ENCODE measurements around the gene MLXIP. TPM values are rescaled to one million over a fixed set of nuclear protein-coding genes. Genes with fewer than 3 reads are reported as not detected.

The MLXIP gene
- total and polyA plus RNA-seq, 2 of the 13 experiments (the other 11 are each of a cell fraction or from before 2014, with no cell fraction given), result 5.3 to 6.7 TPM

DNA sequence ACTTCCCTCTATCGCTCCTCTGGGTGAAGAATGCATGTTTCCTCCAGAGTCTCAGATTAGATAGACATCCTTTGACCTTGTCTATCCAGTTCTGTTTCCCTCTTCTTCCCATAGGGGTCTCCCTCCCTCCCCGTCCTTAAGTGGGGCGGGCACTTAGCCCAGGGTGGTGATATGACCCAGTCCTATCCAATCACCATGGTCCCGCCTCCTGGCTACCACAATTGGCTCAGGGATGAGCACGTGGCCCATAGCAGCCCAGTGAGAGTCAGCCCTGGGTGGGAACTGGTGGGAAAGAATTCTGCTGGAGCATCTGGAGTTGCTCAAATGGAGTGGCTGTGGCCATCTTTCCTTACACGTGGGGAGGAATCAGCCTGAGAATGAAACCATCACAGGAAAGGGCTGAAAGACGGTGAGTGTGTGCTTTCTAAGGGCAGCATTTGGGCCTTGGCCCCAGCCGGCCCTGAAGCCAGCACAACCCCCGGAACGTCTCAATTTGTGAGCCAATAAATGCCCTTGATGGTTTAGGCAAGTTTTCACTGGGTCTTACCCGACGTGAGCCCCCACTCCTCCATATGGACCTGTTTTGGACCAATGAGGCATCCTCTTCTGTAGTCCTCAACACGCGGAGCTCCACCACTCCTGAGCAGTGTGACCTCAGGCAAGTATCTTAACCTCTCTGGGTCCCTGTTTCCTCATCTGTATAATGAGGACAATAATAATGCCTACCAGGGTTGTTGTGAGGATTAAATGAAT lies 14.4 kb upstream of the MLXIP start (continued):
- TF ChIP-seq, protein P1, sequence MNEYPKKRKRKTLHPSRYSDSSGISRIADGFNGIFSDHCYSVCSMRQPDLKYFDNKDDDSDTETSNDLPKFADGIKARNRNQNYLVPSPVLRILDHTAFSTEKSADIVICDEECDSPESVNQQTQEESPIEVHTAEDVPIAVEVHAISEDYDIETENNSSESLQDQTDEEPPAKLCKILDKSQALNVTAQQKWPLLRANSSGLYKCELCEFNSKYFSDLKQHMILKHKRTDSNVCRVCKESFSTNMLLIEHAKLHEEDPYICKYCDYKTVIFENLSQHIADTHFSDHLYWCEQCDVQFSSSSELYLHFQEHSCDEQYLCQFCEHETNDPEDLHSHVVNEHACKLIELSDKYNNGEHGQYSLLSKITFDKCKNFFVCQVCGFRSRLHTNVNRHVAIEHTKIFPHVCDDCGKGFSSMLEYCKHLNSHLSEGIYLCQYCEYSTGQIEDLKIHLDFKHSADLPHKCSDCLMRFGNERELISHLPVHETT (CRISPR knock-in tag; conservative IDR thresholded peaks at IDR 0.05), result no peak
- TF ChIP-seq PATZ1 (CRISPR knock-in tag; IDR thresholded peaks at IDR 0.05) (peak; percentile 61; the same call in 1 of the 2 replicates), SAFB2 (CRISPR knock-in tag; IDR thresholded peaks at IDR 0.05; ENCODE audit: borderline replicate concordance, low read depth) (no peak), YY1 (IDR thresholded peaks at IDR 0.05; ENCODE audit: insufficient read depth, insufficient replicate concordance, low read depth, low read length) (peak; percentile 70), ZNF30 (CRISPR knock-in tag; IDR thresholded peaks at IDR 0.05) (no peak), HHEX (CRISPR knock-in tag; IDR thresholded peaks at IDR 0.05) (no peak), ZNF33B (CRISPR knock-in tag; IDR thresholded peaks at IDR 0.05) (no peak), KDM1A (CRISPR knock-in tag; IDR thresholded peaks at IDR 0.05) (no peak), ZNF562 (CRISPR knock-in tag; IDR thresholded peaks at IDR 0.05; ENCODE audit: borderline replicate concordance) (no peak), HOXA9 (CRISPR knock-in tag; IDR thresholded peaks at IDR 0.05; ENCODE audit: borderline replicate concordance) (no peak), HNRNPL (IDR thresholded peaks at IDR 0.05; ENCODE audit: low read depth, low read length) (no peak), ZNF615 (CRISPR knock-in tag; IDR thresholded peaks at IDR 0.05; ENCODE audit: borderline replicate concordance) (0 out of 2 replicates have a peak, but pooled peaks have one; percentile 9), PHB2 (IDR thresholded peaks at IDR 0.05; ENCODE audit: partially characterized antibody) (no peak), XRCC5 (optimal IDR thresholded peaks at IDR 0.05; ENCODE audit: low read length) (peak; percentile 68), ISX (CRISPR knock-in tag; conservative IDR thresholded peaks at IDR 0.05) (no peak), TEAD3 (CRISPR knock-in tag; optimal IDR thresholded peaks at IDR 0.05; ENCODE audit: borderline replicate concordance) (no peak), NFYC (CRISPR knock-in tag; IDR thresholded peaks at IDR 0.05) (peak; percentile 94), RBFOX2 (IDR thresholded peaks at IDR 0.05; ENCODE audit: low read depth, low read length) (no peak), KAT7 (CRISPR knock-in tag; IDR thresholded peaks at IDR 0.05; ENCODE audit: borderline replicate concordance) (no peak), KLF16 (CRISPR knock-in tag; IDR thresholded peaks at IDR 0.05) (peak in 1 of 2 experiments; percentile 32; a peak in 1 of 4 replicates), TBX3 (IDR thresholded peaks at IDR 0.05; ENCODE audit: borderline replicate concordance) (no peak)
- TF ChIP-seq, protein P2, sequence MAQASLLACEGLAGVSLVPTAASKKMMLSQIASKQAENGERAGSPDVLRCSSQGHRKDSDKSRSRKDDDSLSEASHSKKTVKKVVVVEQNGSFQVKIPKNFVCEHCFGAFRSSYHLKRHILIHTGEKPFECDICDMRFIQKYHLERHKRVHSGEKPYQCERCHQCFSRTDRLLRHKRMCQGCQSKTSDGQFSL (CRISPR knock-in tag; IDR thresholded peaks at IDR 0.05), result no peak
- TF ChIP-seq, protein P3, sequence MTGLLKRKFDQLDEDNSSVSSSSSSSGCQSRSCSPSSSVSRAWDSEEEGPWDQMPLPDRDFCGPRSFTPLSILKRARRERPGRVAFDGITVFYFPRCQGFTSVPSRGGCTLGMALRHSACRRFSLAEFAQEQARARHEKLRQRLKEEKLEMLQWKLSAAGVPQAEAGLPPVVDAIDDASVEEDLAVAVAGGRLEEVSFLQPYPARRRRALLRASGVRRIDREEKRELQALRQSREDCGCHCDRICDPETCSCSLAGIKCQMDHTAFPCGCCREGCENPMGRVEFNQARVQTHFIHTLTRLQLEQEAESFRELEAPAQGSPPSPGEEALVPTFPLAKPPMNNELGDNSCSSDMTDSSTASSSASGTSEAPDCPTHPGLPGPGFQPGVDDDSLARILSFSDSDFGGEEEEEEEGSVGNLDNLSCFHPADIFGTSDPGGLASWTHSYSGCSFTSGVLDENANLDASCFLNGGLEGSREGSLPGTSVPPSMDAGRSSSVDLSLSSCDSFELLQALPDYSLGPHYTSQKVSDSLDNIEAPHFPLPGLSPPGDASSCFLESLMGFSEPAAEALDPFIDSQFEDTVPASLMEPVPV (CRISPR knock-in tag; IDR thresholded peaks at IDR 0.05), result no peak
- TF ChIP-seq, protein P4, sequence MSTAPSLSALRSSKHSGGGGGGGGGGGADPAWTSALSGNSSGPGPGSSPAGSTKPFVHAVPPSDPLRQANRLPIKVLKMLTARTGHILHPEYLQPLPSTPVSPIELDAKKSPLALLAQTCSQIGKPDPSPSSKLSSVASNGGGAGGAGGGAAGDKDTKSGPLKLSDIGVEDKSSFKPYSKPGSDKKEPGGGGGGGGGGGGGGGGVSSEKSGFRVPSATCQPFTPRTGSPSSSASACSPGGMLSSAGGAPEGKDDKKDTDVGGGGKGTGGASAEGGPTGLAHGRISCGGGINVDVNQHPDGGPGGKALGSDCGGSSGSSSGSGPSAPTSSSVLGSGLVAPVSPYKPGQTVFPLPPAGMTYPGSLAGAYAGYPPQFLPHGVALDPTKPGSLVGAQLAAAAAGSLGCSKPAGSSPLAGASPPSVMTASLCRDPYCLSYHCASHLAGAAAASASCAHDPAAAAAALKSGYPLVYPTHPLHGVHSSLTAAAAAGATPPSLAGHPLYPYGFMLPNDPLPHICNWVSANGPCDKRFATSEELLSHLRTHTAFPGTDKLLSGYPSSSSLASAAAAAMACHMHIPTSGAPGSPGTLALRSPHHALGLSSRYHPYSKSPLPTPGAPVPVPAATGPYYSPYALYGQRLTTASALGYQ (CRISPR knock-in tag; IDR thresholded peaks at IDR 0.05), result no peak
